CD4-positive, alpha-beta T cell treated with Interleukin-4 for 4 hours (primary cell): ENCODE measurements around the gene CTSO.
"Not testable (repeated sequence)": the region's sequence is repeated elsewhere in the genome, so short reads cannot be mapped to it uniquely, and the experiment has no call there.

ENCODE experiments used
- DNase-seq: peaks from one replicate; pipeline ENCODE4 v3.0.0-alpha.2; 2020

Gene CTSO

GRCh38 chr4:155954118-155954685 is 536 bp upstream of the CTSO start:
- DNase-seq, result no peak

GRCh38 chr4:155952501-155952901 is 1.2 kb downstream of the CTSO start:
- DNase-seq, result no peak

- DNase-seq, result no peak
Measured at GRCh38 chr4:155950461-155950860, 3.2 kb downstream of the CTSO start.

- DNase-seq, result no peak
Measured at GRCh38 chr4:155948541-155948940, 5.1 kb downstream of the CTSO start.

DNA sequence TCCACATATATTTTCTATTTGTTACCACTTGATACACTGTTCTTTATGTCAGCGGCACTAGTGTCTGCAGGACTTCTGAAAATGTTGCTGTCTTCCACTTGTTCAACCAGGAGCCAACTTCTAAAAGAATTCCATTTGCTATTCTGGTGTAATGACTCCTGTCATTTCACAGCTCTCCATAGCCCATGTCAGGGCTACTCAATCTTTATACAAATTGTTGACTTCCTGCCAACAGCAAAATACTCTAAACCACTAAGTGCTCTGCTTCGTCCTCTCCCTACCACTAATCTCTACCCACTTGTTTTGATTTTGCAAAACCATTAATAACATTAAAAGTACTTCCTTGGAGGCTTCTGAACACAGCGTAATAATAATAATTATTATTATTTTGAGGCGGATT is 7.2 kb downstream of the CTSO start:
- DNase-seq, result no peak

- DNase-seq, result no peak
Measured at GRCh38 chr4:155944516-155944915, 9.2 kb downstream of the CTSO start.

DNA sequence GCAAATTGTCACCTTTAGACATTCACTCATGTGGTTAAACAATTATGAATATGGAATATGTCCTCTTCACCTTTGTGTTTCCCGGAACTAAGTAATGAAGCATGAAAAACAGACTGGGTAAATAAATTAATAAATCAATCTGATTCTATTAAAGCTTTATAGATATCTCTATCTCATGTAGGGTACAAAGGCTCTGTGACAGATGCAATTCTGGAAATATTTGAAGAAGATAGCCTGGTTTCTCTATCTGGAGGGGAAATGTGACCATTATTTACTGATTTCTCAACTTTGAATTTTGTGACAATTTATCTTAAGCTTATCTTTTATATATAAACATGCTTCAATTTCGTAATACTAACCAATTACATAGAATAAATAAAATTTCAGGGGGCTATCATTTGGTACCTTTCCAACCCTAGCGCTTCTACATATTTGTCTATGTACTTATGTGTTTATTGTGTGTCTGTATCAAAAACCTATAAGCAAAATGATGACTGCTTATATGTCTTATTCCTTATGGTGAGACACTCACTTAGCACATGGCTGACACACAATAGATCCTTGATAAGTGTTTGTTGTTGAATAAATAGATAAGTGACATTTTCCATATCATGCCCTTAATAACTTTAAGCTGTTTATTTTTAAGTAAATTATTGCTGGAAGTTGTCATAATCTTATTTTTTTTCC is 9.9 kb downstream of the CTSO start:
- no peak for DNase-seq

DNA sequence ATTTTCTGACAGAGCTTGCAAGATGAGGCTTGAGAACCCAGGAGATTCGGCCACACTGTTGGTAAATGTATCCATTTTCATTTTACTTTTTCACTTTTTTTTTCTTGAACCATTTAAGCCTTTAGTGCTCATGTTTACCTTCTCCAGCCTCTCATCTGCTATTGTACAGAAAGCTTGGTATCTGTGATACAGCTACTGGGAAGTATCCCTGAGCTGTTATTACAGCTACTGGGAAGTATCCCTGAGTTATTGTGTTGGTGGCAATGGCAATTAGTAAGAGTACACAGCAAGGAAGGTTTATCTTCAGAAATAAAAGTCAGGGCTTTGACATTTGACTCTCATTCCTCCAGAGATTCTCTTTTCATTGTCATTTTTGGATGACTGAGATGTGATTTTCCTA is 11.8 kb downstream of the CTSO start:
- DNase-seq, result no peak

- DNase-seq, result no peak
Measured at GRCh38 chr4:155941085-155941790, 12.4 kb downstream of the CTSO start.

DNA sequence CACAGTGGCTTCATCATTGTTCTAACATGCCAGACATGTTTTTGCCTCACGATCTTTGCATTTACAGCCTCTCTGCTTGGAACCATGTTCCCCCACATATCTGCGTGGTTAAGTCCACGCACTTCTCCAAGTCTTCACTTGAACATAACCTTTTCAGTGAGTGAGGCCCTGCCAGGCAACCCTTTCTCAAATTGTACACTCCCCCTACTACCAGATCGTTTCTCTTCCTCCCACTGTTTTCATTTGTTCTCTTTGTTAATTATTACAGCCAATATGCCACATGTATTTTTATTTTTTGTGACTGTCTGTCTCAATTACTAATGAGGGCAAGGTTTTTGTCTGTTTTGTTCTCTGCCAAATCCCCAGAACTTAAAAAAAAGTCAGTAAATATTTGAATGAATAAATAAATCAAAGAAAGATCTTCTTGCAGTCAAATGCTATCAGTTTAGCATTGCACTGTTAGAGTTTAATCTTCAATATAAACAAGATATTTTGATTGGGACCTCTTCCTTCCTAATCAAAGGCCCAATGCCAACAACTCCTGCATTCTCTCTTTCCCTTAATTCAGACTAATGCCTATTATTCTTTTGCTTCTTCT is 18.2 kb downstream of the CTSO start:
- DNase-seq, result no peak

DNA sequence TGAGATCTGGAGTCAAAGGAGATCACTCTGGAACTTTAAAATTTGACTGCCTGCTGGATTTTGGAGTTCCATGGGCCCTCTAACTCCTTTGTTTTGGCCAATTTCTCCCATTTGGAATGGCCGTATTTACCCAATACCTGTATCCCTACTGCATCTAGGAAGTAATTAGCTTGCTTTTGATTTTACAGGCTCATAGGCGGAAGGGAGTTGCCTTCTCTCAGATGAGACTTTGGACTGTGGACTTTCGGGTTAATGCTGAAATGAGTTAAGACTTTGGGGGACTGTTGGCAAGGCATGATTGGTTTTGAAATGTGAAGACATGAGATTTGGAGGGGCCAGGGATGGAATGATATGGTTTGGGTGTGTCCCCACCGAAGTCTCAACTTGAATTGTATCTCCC is 19.0 kb downstream of the CTSO start:
- DNase-seq, result not testable (repeated sequence)

- no peak for DNase-seq
Measured at GRCh38 chr4:155931634-155932033, 22.0 kb downstream of the CTSO start.

- DNase-seq, result no peak
Measured at GRCh38 chr4:155930330-155930729, 23.3 kb downstream of the CTSO start.

DNA sequence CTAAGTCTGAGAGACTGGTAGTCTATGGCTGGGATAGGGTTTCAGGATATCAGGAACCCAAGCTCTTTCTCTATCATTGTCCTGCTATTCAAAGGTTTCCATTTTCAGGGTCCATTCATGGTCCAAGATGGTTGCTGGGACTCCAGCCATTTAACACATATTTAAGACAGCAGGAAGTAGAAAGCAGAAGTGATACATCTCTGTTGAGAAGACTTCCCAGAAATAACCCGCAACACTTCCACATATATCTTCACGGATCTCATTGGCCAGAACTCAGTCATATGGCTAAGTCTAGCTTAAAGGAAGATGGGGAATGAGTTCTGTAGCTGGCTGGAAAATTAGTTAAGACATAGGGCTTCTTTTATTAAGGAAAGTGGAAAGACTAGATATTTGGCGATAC is 23.8 kb downstream of the CTSO start:
- DNase-seq, result no peak

DNA sequence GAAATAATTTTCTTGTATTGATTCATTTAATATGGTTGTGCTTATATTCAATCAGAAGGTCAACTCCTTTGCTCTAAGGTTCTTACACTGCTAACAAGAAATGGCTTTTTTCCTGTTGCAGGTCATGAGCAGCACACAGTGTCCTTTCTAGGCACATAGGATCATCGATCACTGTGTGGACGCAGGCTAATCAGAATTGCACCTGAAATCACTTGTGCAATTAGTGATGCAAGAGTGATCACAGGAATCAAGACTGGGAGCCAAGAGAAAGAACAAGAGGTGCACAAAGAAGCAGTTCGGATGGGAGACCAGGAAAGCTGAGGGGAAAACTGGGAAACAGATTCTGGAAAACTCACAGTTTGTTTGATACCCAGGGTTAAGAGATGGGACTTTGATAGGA is 29.0 kb downstream of the CTSO start:
- DNase-seq, result no peak

DNA sequence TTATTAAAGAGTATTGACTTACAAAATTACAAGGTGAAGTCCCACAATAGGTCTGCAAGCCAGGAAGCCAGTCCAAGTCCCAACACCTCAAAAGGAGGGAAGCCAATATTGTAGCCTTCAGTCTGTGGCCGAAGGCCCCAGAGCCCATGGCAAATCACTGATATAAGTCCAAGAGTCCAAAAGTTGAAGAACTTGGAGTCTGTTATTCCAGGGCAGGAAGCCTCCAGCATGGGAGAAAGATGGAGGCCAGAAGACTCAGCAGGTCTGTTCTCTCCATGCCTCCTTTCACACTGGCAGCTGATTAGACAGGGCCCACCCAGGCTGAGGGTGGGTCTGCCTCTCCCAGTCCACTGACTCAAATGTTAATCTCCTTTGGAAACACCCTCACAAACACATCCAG is 32.1 kb downstream of the CTSO start:
- no peak for DNase-seq

DNA sequence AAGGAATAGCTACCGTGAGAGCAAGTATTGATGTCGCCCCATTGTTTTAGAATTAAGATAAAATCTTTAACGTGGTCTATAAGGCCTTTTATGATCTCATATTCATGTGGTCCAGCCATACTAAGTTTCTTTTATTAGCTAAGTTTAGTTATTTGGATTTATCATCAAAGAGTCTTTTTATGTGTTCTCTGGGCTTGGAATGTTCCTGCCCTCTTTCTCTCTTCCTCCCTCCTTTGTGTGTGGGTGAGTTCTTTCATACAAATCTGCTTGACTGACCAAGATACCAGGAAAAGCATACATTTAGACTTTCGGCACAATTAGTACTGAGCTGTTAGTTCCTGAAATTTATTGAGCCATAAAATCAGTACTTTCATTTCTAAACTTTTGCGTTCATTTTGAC is 38.9 kb downstream of the CTSO start:
- no peak for DNase-seq

GRCh38 chr4:155911905-155912304 is 41.8 kb downstream of the CTSO start:
- DNase-seq, result no peak

DNA sequence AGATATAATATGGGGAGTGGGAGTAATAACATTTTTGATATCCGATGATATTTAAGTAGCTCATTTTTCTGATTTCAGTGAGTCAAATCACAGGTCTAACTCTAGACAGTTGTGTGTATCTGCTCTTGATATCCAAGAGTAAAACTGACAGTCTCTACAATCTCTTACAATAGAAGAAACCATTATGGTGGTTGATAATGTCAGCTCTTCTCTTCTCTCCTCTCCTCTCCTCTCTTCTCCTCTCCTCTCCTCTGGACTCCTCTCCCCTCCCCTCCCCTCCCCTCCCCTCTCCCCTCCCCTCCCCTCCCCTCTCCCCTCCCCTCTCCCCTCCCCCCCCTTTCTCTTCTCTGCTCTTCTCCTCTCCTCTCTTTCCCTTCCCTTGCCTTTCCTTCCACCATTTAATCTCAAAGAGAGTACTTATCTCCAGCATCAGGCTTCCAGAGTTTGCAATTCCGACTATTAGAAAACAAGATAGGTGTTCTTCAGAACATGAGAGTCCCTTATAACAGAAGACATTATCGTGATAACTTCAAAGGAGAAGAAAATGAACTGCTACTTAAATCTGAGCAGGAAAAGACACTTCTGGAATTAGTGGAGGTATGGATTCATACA is 43.9 kb downstream of the CTSO start:
- no peak for DNase-seq

- DNase-seq, result no peak
Measured at GRCh38 chr4:155908187-155909139, 45.2 kb downstream of the CTSO start.

GRCh38 chr4:155907556-155907955 is 46.1 kb downstream of the CTSO start:
- no peak for DNase-seq

GRCh38 chr4:155906554-155907247 is 47.0 kb downstream of the CTSO start:
- DNase-seq, result no peak
